ENCODE results near the gene DLX1. TPM values are rescaled to one million over a fixed set of nuclear protein-coding genes. Genes with fewer than 3 reads are reported as not detected.
"Not testable (repeated sequence)": the region's sequence is repeated elsewhere in the genome, so short reads cannot be mapped to it uniquely, and the experiment has no call there.

DLX1 gene
- total and polyA plus RNA-seq, 7 experiments from 2014 or later, result not detected

DNA sequence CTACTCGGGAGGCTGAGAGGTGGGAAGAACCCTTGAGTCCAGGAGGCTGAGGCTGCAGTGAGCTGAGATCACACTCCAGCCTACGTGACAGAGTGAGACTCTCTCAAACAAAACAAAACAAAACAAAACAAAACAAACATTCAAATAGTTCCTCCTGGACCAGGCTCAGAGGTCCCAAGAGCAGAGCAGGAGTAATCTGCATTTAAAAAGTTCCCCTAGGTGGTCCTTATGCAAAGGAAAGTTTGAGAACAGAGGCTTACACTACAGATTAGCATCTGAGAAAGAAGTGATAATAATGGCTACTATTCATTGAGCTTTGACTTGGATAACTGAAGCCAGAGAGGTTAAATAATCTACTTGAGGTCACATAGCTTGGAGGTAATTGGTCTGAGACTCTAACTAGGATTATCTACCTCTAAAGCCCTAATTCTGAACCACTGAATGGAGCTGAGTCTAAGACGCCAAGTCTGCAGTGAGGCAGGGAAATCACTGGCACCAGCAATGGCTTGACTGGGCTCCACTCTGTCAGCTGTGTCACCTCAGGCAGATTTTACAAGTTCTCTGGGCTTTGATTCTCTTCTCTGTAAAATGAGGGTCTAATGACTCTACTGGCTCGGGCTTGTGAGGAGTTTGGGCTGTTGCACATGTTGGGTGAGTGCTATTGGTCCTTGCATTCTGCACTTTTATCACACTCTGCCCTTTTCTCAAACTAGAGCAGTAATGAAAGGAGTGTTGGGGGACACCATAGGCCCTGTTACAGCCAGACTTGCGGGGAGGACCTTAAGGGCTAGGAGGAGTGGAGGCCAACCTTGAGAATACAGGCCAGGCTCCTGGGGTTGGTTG is 46.6 kb downstream of the DLX1 start:
- ATAC-seq (no peak), DNase-seq (no peak)
- CTCF ChIA-PET, result no interaction called here
- Histone ChIP-seq H3K27ac (ENCODE audit: low read depth, low read length) (no peak overlapping the region), H3K4me1 (ENCODE audit: control insufficient read depth in 2 of 2, insufficient read depth in 2 of 2, low read length in 2 of 2) (no peaks in the 10 kb centered on the region), H3K36me3 (ENCODE audit: control insufficient read depth in 2 of 3, insufficient read depth in 3 of 3, low read length in 3 of 3) (no peaks in the 10 kb centered on the region), H3K27me3 (ENCODE audit: control insufficient read depth in 2 of 2, insufficient read depth in 2 of 2, low read length in 2 of 2) (no peaks in the 10 kb centered on the region), H3K9me3 (ENCODE audit: control insufficient read depth in 2 of 3, low read length in 3 of 3) (no peaks in the 10 kb centered on the region), H3K4me3 (ENCODE audit: low read length) (no peak overlapping the region)
- POLR2A ChIA-PET, result no interaction called here
- H3K4me1 Mint-ChIP-seq, result no peaks in the 10 kb centered on the region
- no peak overlapping the region for H3K27ac Mint-ChIP-seq
- intact Hi-C loops (cut with micrococcal nuclease), result no loop called here
- H3K9me3 Mint-ChIP-seq, result peaks cover 0 to 20% (median 6%) of the 10 kb centered on the region in 11 donors
- no peak overlapping the region for H3K4me3 Mint-ChIP-seq
- H3K27me3 Mint-ChIP-seq, result peaks cover 0 to 34% (median 7%) of the 10 kb centered on the region in 5 donors
- H3K36me3 Mint-ChIP-seq, result peaks cover 0 to 6% (median 4%) of the 10 kb centered on the region in 5 donors

- no peak for DNase-seq
- no peak overlapping the region for H3K27ac Mint-ChIP-seq
- ATAC-seq, result no peak
- Histone ChIP-seq H3K36me3 (ENCODE audit: control insufficient read depth in 2 of 3, insufficient read depth in 3 of 3, low read length in 3 of 3) (no peaks in the 10 kb centered on the region), H3K27me3 (ENCODE audit: control insufficient read depth in 2 of 2, insufficient read depth in 2 of 2, low read length in 2 of 2) (no peaks in the 10 kb centered on the region), H3K9me3 (ENCODE audit: control insufficient read depth in 2 of 3, low read length in 3 of 3) (no peaks in the 10 kb centered on the region), H3K27ac (ENCODE audit: low read depth, low read length) (no peak overlapping the region), H3K4me1 (ENCODE audit: control insufficient read depth in 2 of 2, insufficient read depth in 2 of 2, low read length in 2 of 2) (no peaks in the 10 kb centered on the region), H3K4me3 (ENCODE audit: low read length) (no peak overlapping the region)
- ChIA-PET CTCF (no interaction called here), POLR2A (interaction anchor here (0.6 kb wide), 2 partner anchors 60 to 1373 kb away, joined by 3 to 4 read pairs; no protein-coding TSS in a partner anchor)
- peaks cover 0 to 37% (median 11%) of the 10 kb centered on the region in 5 donors for H3K27me3 Mint-ChIP-seq
- no peak overlapping the region for H3K4me3 Mint-ChIP-seq
- intact Hi-C loops (cut with micrococcal nuclease), result no loop called here
- peaks cover 0 to 12% (median 4%) of the 10 kb centered on the region in 5 donors for H3K36me3 Mint-ChIP-seq
- H3K4me1 Mint-ChIP-seq, result no peaks in the 10 kb centered on the region
- peaks cover 0 to 11% (median 6%) of the 10 kb centered on the region in 11 donors for H3K9me3 Mint-ChIP-seq
Observed at GRCh38 chr2:172134270-172134669, 49.0 kb downstream of the DLX1 start.

DNA sequence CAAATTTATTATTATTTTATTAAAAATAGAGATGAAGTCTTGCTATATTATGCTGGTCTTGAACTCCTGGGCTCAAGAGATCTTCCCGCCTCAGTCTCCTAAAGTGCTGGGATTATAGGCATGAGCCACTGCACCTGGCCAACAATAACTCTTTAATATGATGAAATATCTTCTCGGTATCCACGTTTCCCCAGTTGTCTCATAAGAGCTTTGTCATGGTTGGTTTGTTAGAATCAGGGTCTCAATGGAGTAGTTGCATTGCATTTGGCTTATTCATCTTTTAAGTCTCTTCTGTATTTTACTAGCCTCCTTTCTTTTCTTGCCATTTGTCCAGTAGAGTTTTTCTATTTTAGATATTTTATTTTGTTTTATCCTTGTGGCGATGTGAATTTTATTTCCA is 50.1 kb downstream of the DLX1 start:
- ChIA-PET POLR2A (no interaction called here), CTCF (no interaction called here)
- Histone ChIP-seq H3K4me1 (ENCODE audit: control insufficient read depth in 2 of 2, insufficient read depth in 2 of 2, low read length in 2 of 2) (no peaks in the 10 kb centered on the region), H3K27me3 (ENCODE audit: control insufficient read depth in 2 of 2, insufficient read depth in 2 of 2, low read length in 2 of 2) (no peaks in the 10 kb centered on the region), H3K4me3 (ENCODE audit: low read length) (no peak overlapping the region), H3K9me3 (ENCODE audit: control insufficient read depth in 2 of 3, low read length in 3 of 3) (no peaks in the 10 kb centered on the region), H3K27ac (ENCODE audit: low read depth, low read length) (no peak overlapping the region), H3K36me3 (ENCODE audit: control insufficient read depth in 2 of 3, insufficient read depth in 3 of 3, low read length in 3 of 3) (no peaks in the 10 kb centered on the region)
- peaks cover 0 to 7% (median 0%) of the 10 kb centered on the region in 5 donors for H3K36me3 Mint-ChIP-seq
- H3K27me3 Mint-ChIP-seq, result peaks cover 0 to 39% (median 11%) of the 10 kb centered on the region in 5 donors
- H3K4me1 Mint-ChIP-seq, result no peaks in the 10 kb centered on the region
- peaks cover 0 to 13% (median 3%) of the 10 kb centered on the region in 11 donors for H3K9me3 Mint-ChIP-seq
- no peak overlapping the region for H3K4me3 Mint-ChIP-seq
- ATAC-seq, result no peak
- intact Hi-C loops (cut with micrococcal nuclease), result no loop called here
- H3K27ac Mint-ChIP-seq, result no peak overlapping the region
- DNase-seq, result no peak

DNA sequence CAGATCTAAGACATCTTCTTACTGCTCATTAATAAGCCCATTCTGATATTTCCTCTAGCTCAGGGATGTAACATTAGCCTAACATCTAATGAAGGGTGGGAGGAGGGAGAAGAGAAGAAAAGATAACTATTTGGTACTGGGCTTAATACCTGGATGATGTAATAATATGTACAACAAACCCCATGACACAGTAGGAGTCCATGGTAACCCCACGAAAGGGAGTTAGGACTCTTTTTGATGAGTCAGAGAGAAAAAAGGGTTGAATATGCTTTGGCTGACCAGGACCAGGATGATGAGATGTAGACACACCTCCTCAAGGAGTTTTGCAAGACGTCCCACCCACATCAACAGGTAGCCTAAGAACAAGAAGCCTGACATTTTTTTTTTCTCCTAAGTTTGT is 51.8 kb downstream of the DLX1 start:
- no peak overlapping the region for H3K4me3 ChIP-seq (ENCODE audit: low read length)
- intact Hi-C loops (cut with micrococcal nuclease), result no loop called here
- Mint-ChIP-seq H3K4me1 (peaks cover 0 to 3% (median 0%) of the 10 kb centered on the region in 7 donors), H3K4me3 (no peak overlapping the region), H3K9me3 (peaks cover 0 to 13% (median 2%) of the 10 kb centered on the region in 11 donors), H3K27ac (no peak overlapping the region), H3K36me3 (peaks cover 0 to 7% (median 0%) of the 10 kb centered on the region in 5 donors), H3K27me3 (peaks cover 0 to 39% (median 11%) of the 10 kb centered on the region in 5 donors)
- POLR2A ChIA-PET, result no interaction called here
- H3K9me3 ChIP-seq (ENCODE audit: control insufficient read depth in 2 of 3, low read length in 3 of 3), result no peaks in the 10 kb centered on the region
- ATAC-seq (no peak), DNase-seq (no peak)
- H3K27me3 ChIP-seq (ENCODE audit: control insufficient read depth in 2 of 2, insufficient read depth in 2 of 2, low read length in 2 of 2), result no peaks in the 10 kb centered on the region
- no peaks in the 10 kb centered on the region for H3K4me1 ChIP-seq (ENCODE audit: control insufficient read depth in 2 of 2, insufficient read depth in 2 of 2, low read length in 2 of 2)
- no peak overlapping the region for H3K27ac ChIP-seq (ENCODE audit: low read depth, low read length)
- CTCF ChIA-PET, result no interaction called here
- H3K36me3 ChIP-seq (ENCODE audit: control insufficient read depth in 2 of 3, insufficient read depth in 3 of 3, low read length in 3 of 3), result no peaks in the 10 kb centered on the region

GRCh38 chr2:172137943-172138342 is 52.6 kb downstream of the DLX1 start:
- DNase-seq (no peak), ATAC-seq (no peak)
- Histone ChIP-seq H3K36me3 (ENCODE audit: control insufficient read depth in 2 of 3, insufficient read depth in 3 of 3, low read length in 3 of 3) (no peaks in the 10 kb centered on the region), H3K4me1 (ENCODE audit: control insufficient read depth in 2 of 2, insufficient read depth in 2 of 2, low read length in 2 of 2) (no peaks in the 10 kb centered on the region), H3K4me3 (ENCODE audit: low read length) (no peak overlapping the region), H3K9me3 (ENCODE audit: control insufficient read depth in 2 of 3, low read length in 3 of 3) (no peaks in the 10 kb centered on the region), H3K27me3 (ENCODE audit: control insufficient read depth in 2 of 2, insufficient read depth in 2 of 2, low read length in 2 of 2) (no peaks in the 10 kb centered on the region), H3K27ac (ENCODE audit: low read depth, low read length) (no peak overlapping the region)
- no peak overlapping the region for H3K4me3 Mint-ChIP-seq
- peaks cover 0 to 34% (median 11%) of the 10 kb centered on the region in 5 donors for H3K27me3 Mint-ChIP-seq
- H3K36me3 Mint-ChIP-seq, result peaks cover 0 to 7% (median 0%) of the 10 kb centered on the region in 5 donors
- H3K4me1 Mint-ChIP-seq, result peaks cover 0 to 5% (median 0%) of the 10 kb centered on the region in 7 donors
- no peak overlapping the region for H3K27ac Mint-ChIP-seq
- intact Hi-C loops (cut with micrococcal nuclease), result no loop called here
- POLR2A ChIA-PET, result no interaction called here
- H3K9me3 Mint-ChIP-seq, result peaks cover 0 to 13% (median 2%) of the 10 kb centered on the region in 11 donors
- CTCF ChIA-PET, result no interaction called here

DNA sequence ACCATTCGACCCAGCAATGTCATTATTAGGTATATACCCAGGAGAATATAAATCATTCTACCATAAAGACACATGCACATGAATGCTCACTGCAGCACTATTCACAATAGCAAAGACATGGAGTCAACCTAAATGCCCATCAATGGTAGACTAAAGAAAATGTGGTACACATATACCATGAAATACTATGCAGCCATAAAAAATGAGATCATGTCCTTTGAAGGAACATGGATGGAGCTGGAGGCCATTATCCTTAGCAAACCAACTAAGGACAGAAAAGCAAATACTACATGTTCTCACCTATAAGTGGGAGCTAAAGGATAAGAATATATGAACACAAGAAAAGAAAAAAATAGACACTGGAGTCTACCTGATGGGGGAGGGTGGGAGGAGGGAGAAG is 53.4 kb downstream of the DLX1 start:
- CTCF ChIA-PET, result not testable (repeated sequence)

More for the DNA sequence above, 53.4 kb downstream of the DLX1 start:
- Mint-ChIP-seq H3K9me3 (peaks cover 0 to 13% (median 2%) of the 10 kb centered on the region in 11 donors), H3K27me3 (peaks cover 0 to 28% (median 11%) of the 10 kb centered on the region in 5 donors)
- H3K27ac ChIP-seq (ENCODE audit: low read depth, low read length); ATAC-seq; POLR2A ChIA-PET; H3K4me1 ChIP-seq (ENCODE audit: control insufficient read depth in 2 of 2, insufficient read depth in 2 of 2, low read length in 2 of 2); H3K4me3 Mint-ChIP-seq; H3K36me3 Mint-ChIP-seq; DNase-seq; H3K9me3 ChIP-seq (ENCODE audit: control insufficient read depth in 2 of 3, low read length in 3 of 3); H3K4me3 ChIP-seq (ENCODE audit: low read length); intact Hi-C loops (cut with micrococcal nuclease); H3K36me3 ChIP-seq (ENCODE audit: control insufficient read depth in 2 of 3, insufficient read depth in 3 of 3, low read length in 3 of 3); H3K27me3 ChIP-seq (ENCODE audit: control insufficient read depth in 2 of 2, insufficient read depth in 2 of 2, low read length in 2 of 2); H3K4me1 Mint-ChIP-seq; H3K27ac Mint-ChIP-seq: not testable (repeated sequence)
